GM12873 (cell line): Measurements from ENCODE around the gene MYH10.

Experiments
- CTCF ChIP-seq: IDR thresholded peaks from 2 replicates; pipeline ENCODE4 v1.5.1; 2012; ENCODE audit warnings: low read depth, mild to moderate bottlenecking, moderate library complexity, low read length, control low read depth; ENCODE audit not compliant: insufficient read depth; ENCODE audit errors: missing control alignments

Gene MYH10

GRCh38 chr17:8518850-8519249 is 111.7 kb downstream of the MYH10 start:
- no peak for TF ChIP-seq CTCF

GRCh38 chr17:8518326-8518725 is 112.2 kb downstream of the MYH10 start:
- TF ChIP-seq CTCF, result no peak

GRCh38 chr17:8514801-8515200 is 115.7 kb downstream of the MYH10 start:
- no peak for TF ChIP-seq CTCF

- no peak for TF ChIP-seq CTCF
Observed at GRCh38 chr17:8506145-8506544, 124.4 kb downstream of the MYH10 start.

GRCh38 chr17:8504460-8505207 is 125.9 kb downstream of the MYH10 start:
- no peak for TF ChIP-seq CTCF

GRCh38 chr17:8503807-8504206 is 126.7 kb downstream of the MYH10 start:
- no peak for TF ChIP-seq CTCF

GRCh38 chr17:8503368-8503767 is 127.2 kb downstream of the MYH10 start:
- no peak for TF ChIP-seq CTCF
